ENCODE results near the gene MCOLN1. TPM values are rescaled to one million over a fixed set of nuclear protein-coding genes. Genes with fewer than 3 reads are reported as not detected.
"Not testable (repeated sequence)": the region's sequence is repeated elsewhere in the genome, so short reads cannot be mapped to it uniquely, and the experiment has no call there.

The MCOLN1 gene
- total RNA-seq, 6 donors from 2014 or later: 12.9 to 118 (median 69.7) TPM

DNA sequence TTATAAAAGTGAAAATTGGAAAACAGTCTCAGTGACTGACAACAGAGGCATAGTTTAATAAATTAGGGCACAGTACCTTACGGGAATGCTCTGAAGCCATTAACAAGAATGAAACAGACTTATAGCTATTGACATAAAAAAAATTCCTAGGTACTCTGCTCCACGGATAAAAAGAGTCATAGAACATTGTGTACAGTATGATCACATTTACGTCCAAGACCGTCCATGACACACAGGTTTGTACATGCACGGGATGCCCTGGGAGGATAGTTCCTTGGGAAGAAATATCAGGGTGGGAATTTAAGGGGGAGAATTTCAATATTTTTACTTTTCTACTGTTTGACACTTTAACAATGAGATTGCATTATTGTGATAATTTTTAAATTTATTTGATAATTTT lies 48.3 kb downstream of the MCOLN1 start:
- Histone ChIP-seq H3K27me3 (no peaks in the 10 kb centered on the region), H3K36me3 (no peaks in the 10 kb centered on the region), H3K4me1 (peaks cover 0 to 3% (median 0%) of the 10 kb centered on the region in 4 donors), H3K4me3 (no peak overlapping the region), H3K27ac (no peak overlapping the region), H3K9me3 (no peaks in the 10 kb centered on the region)
- TF ChIP-seq, protein P1, sequence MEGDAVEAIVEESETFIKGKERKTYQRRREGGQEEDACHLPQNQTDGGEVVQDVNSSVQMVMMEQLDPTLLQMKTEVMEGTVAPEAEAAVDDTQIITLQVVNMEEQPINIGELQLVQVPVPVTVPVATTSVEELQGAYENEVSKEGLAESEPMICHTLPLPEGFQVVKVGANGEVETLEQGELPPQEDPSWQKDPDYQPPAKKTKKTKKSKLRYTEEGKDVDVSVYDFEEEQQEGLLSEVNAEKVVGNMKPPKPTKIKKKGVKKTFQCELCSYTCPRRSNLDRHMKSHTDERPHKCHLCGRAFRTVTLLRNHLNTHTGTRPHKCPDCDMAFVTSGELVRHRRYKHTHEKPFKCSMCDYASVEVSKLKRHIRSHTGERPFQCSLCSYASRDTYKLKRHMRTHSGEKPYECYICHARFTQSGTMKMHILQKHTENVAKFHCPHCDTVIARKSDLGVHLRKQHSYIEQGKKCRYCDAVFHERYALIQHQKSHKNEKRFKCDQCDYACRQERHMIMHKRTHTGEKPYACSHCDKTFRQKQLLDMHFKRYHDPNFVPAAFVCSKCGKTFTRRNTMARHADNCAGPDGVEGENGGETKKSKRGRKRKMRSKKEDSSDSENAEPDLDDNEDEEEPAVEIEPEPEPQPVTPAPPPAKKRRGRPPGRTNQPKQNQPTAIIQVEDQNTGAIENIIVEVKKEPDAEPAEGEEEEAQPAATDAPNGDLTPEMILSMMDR (IDR thresholded peaks at IDR 0.05): no peak
- TF ChIP-seq POLR2AphosphoS5 (IDR thresholded peaks at IDR 0.05): no peak
- TF ChIP-seq EP300 (IDR thresholded peaks at IDR 0.05): no peak
- no peak for TF ChIP-seq POLR2A (IDR thresholded peaks at IDR 0.05)
- WGBS, 2 donors: 84 to 87% methylated on average over 5 of the region's 5 CpGs
- DNase-seq: no peak
- no peak for ATAC-seq (ENCODE audit: low FRiP score in 2 of 2)

DNA sequence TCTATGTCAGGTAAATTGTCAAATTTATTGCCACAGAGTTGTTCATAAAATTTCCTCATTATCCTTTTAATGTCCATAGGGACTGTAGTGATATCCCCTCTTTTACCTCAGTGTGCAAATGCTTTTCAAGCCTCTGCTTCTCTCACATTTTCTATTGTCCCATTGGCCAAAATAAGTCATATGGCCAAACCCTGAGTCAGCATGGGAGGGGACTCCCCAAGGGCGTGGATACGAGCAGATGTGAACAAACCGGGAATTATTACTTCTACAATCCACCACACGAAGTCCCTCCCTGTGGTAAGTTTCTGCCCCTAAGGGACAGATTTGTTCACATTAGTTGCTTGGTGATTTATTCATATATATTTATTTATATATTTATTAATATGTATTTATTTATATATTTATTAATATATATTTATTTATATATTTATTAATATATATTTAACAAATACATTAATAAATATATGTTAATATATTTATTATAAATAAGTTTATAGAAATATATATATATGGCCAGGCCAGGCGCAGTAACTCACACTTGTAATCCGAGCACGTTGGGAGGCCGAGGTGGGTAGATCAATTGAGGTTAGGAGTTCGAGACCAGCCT lies 53.1 kb downstream of the MCOLN1 start:
- no peak for DNase-seq
- H3K27ac ChIP-seq: no peak overlapping the region
- H3K4me3 ChIP-seq: no peak overlapping the region
- TF ChIP-seq POLR2AphosphoS5 (IDR thresholded peaks at IDR 0.05) (no peak), EP300 (IDR thresholded peaks at IDR 0.05) (no peak), POLR2A (IDR thresholded peaks at IDR 0.05) (no peak)
- TF ChIP-seq, protein P1 (IDR thresholded peaks at IDR 0.05): no peak
- no peaks in the 10 kb centered on the region for H3K4me1 ChIP-seq
- H3K27me3 ChIP-seq: no peaks in the 10 kb centered on the region
- 73 to 80% methylated on average over 9 of the region's 9 CpGs for WGBS, 2 donors
- ATAC-seq (ENCODE audit: low FRiP score in 2 of 2): no peak
- no peaks in the 10 kb centered on the region for H3K36me3 ChIP-seq
- H3K9me3 ChIP-seq: no peaks in the 10 kb centered on the region

DNA sequence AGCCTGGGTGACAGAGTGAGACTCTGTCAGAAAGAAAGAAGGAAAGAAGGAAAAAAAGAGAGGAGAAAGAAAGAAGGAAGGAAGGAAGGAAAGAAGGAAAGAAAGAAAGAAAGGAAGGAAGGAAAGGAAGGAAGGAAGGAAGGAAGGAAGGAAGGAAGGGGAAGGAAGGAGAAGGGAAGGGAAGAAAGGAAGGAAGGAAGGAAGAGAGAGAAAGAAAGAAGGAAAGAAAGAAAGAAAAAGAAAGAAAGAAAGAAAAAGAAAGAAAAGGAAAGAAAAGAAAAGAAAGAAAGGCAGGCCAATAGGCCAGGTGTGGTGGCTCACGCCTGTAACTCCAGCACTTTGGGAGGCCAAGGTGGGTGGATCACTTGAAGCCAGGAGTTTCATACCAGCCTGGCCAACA lies 55.0 kb downstream of the MCOLN1 start:
- not testable (repeated sequence) for DNase-seq, H3K36me3 ChIP-seq

DNA sequence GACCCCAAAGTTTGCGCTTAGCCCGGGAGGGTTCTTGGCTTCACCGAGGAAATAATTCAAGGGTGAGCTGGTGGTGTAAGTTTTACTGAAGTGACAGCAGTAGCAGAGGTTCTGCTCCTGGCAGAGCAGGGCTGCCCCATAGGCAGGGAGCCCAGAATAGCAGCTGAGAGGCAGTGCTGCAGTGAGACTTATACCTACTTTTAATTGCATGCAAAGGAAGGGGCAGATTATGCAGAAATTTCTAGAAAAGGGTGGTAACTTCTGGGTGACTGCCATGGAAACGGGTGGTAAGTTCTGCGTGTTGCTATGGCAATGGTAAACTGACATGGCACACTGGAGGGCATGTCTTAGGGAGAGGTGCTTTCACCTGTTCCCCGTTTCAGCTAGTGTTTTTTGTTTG lies 55.7 kb downstream of the MCOLN1 start:
- 64 to 66% methylated on average over 6 of the region's 6 CpGs for WGBS, 2 donors
- no peaks in the 10 kb centered on the region for H3K36me3 ChIP-seq
- no peaks in the 10 kb centered on the region for H3K9me3 ChIP-seq
- TF ChIP-seq EP300 (IDR thresholded peaks at IDR 0.05) (no peak), POLR2A (IDR thresholded peaks at IDR 0.05) (no peak), POLR2AphosphoS5 (IDR thresholded peaks at IDR 0.05) (no peak)
- TF ChIP-seq, protein P1 (IDR thresholded peaks at IDR 0.05): no peak
- no peak for DNase-seq
- ATAC-seq (ENCODE audit: low FRiP score in 2 of 2): no peak
- H3K27me3 ChIP-seq: no peaks in the 10 kb centered on the region
- H3K27ac ChIP-seq: no peak overlapping the region
- H3K4me3 ChIP-seq: no peak overlapping the region
- H3K4me1 ChIP-seq: no peaks in the 10 kb centered on the region

More for the DNA sequence above, 55.0 kb downstream of the MCOLN1 start:
- H3K4me3 ChIP-seq; H3K4me1 ChIP-seq; H3K27ac ChIP-seq; H3K9me3 ChIP-seq; H3K27me3 ChIP-seq; ATAC-seq (ENCODE audit: low FRiP score in 2 of 2): not testable (repeated sequence)
- WGBS, 2 donors: 94 to 100% methylated on average over 1 of the region's 1 CpG

DNA sequence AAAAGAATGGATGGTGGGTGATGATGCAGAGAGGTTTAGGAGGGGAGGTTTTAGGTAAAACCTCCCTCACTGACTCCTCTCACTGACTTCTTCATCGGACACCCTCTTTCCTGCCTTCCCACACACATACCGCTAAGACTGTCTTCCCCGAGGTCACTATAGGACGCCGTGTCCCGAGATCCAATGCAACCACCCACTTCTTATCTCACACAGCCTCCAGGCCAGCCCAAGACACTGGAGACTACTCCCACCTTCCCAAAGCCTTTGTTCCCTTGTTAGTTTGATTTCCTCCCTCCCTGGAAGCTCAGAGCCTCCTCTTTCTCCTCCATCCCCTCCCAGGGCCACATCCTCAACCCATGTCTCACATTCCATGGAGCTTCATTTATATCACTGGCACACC lies 56.8 kb downstream of the MCOLN1 start:
- no peaks in the 10 kb centered on the region for H3K36me3 ChIP-seq
- 64 to 66% methylated on average over 6 of the region's 6 CpGs for WGBS, 2 donors
- no peak for DNase-seq

More for the DNA sequence above, 56.8 kb downstream of the MCOLN1 start:
- no peaks in the 10 kb centered on the region for H3K9me3 ChIP-seq
- TF ChIP-seq POLR2AphosphoS5 (IDR thresholded peaks at IDR 0.05) (no peak), POLR2A (IDR thresholded peaks at IDR 0.05) (no peak), EP300 (IDR thresholded peaks at IDR 0.05) (no peak)
- TF ChIP-seq, protein P1 (IDR thresholded peaks at IDR 0.05): no peak
- no peak for ATAC-seq (ENCODE audit: low FRiP score in 2 of 2)
- H3K4me3 ChIP-seq: no peak overlapping the region
- H3K27ac ChIP-seq: no peak overlapping the region
- H3K4me1 ChIP-seq: no peaks in the 10 kb centered on the region
- no peaks in the 10 kb centered on the region for H3K27me3 ChIP-seq

Measured in upper lobe of left lung (tissue), 6 donors.